K562 (cell line): ENCODE results near the gene KBTBD4.

Experiments used
- HCFC1 ChIP-seq: IDR thresholded peaks from 2 replicates; pipeline ENCODE4 v1.6.1; 2012; ENCODE audit warnings: low read depth, low read length, improper control_type of control experiment
- IRF2 ChIP-seq: sonication (generic); formaldehyde crosslinking; IDR thresholded peaks from 2 replicates; pipeline ENCODE4 v1.8.1; 2022; ENCODE audit warnings: mild to moderate bottlenecking, missing genetic modification reagents
- JUNB ChIP-seq: fragments of 450-650 bp; formaldehyde crosslinking; conservative IDR thresholded peaks from 2 replicates; pipeline ENCODE4 v1.4.0; 2020; ENCODE audit warnings: mild to moderate bottlenecking
- POLR2AphosphoS5 ChIP-seq: IDR thresholded peaks from 2 replicates; pipeline ENCODE4 v1.6.1; 2011; ENCODE audit warnings: mild to moderate bottlenecking, low read depth, low read length, moderate library complexity; ENCODE audit not compliant: control insufficient read depth, insufficient read depth
- TRIM25 ChIP-seq: fragments of 450-650 bp; IDR thresholded peaks from 2 replicates; pipeline ENCODE4 v1.7.0; 2016; ENCODE audit warnings: borderline replicate concordance

- no peak for TF ChIP-seq POLR2AphosphoS5
- TF ChIP-seq IRF2 (CRISPR knock-in tag) = no peak
- no peak for TF ChIP-seq HCFC1
- TF ChIP-seq JUNB = no peak
- TF ChIP-seq TRIM25 = no peak
Observed at GRCh38 chr11:47577460-47578041, 1.2 kb downstream of the KBTBD4 start.
